ENCODE data around the gene SRSF1. TPM values are rescaled to one million over a fixed set of nuclear protein-coding genes. Genes with fewer than 3 reads are reported as not detected.

Gene SRSF1
- total and polyA plus RNA-seq, 4 donors = 52.3 to 201 (median 114) TPM

GRCh38 chr17:57966246-57966645 is 40.8 kb downstream of the SRSF1 start:
- 93% methylated on average over 5 of the region's 5 CpGs for WGBS
- TF ChIP-seq ATF3 (IDR thresholded peaks at IDR 0.05) (no peak), CTCF (IDR thresholded peaks at IDR 0.05; ENCODE audit: low read depth, low read length, missing input control) (no peak), SP1 (IDR thresholded peaks at IDR 0.05) (no peak), FOXA2 (IDR thresholded peaks at IDR 0.05) (no peak), EGR1 (IDR thresholded peaks at IDR 0.05; ENCODE audit: low read depth in 2 of 2) (no peak), MAX (IDR thresholded peaks at IDR 0.05) (no peak), FOXA1 (IDR thresholded peaks at IDR 0.05) (no peak), ZBTB33 (IDR thresholded peaks at IDR 0.05) (no peak), HNF4G (IDR thresholded peaks at IDR 0.05) (no peak), RAD21 (IDR thresholded peaks at IDR 0.05) (no peak)

GRCh38 chr17:57965521-57966160 is 41.4 kb downstream of the SRSF1 start:
- DNase-seq (ENCODE audit: low spot score) = no peak
- 90% methylated on average over 26 of the region's 26 CpGs for WGBS
- Histone ChIP-seq H3K27ac (ENCODE audit: low read depth in 1 of 2, low read length in 2 of 2) (no peak overlapping the region), H3K27me3 (ENCODE audit: control insufficient read depth in 4 of 4, insufficient read depth in 4 of 4, low read length in 3 of 4) (no peaks in the 10 kb centered on the region), H3K4me1 (ENCODE audit: control insufficient read depth in 4 of 4, insufficient read depth in 4 of 4, low read length in 3 of 4) (no peaks in the 10 kb centered on the region), H3K9ac (ENCODE audit: low read depth in 1 of 2, low read length in 2 of 2) (no peak overlapping the region), H3K4me3 (ENCODE audit: low read depth in 1 of 3, low read length in 3 of 3) (no peak overlapping the region), H3K9me3 (ENCODE audit: control insufficient read depth in 4 of 4, low read length in 3 of 4) (no peaks in the 10 kb centered on the region), H3K36me3 (ENCODE audit: control insufficient read depth in 4 of 4, insufficient read depth in 3 of 4, low read depth in 1 of 4, low read length in 3 of 4) (no peaks in the 10 kb centered on the region)
- TF ChIP-seq REST (IDR thresholded peaks at IDR 0.05) (no peak), YY1 (IDR thresholded peaks at IDR 0.05) (no peak), FOXA1 (IDR thresholded peaks at IDR 0.05) (no peak), HNF4A (conservative IDR thresholded peaks at IDR 0.05) (no peak), TAF1 (conservative IDR thresholded peaks at IDR 0.05) (no peak), EGR1 (IDR thresholded peaks at IDR 0.05; ENCODE audit: low read depth in 2 of 2) (no peak), NR2F2 (IDR thresholded peaks at IDR 0.05) (no peak)

More at GRCh38 chr17:57966246-57966645, 40.8 kb downstream of the SRSF1 start:
- no peak for DNase-seq (ENCODE audit: low spot score)
- Histone ChIP-seq H3K9ac (ENCODE audit: low read depth in 1 of 2, low read length in 2 of 2) (no peak overlapping the region), H3K9me3 (ENCODE audit: control insufficient read depth in 4 of 4, low read length in 3 of 4) (no peaks in the 10 kb centered on the region), H3K36me3 (ENCODE audit: control insufficient read depth in 4 of 4, insufficient read depth in 3 of 4, low read depth in 1 of 4, low read length in 3 of 4) (no peaks in the 10 kb centered on the region), H3K4me3 (ENCODE audit: low read depth in 1 of 3, low read length in 3 of 3) (no peak overlapping the region), H3K27me3 (ENCODE audit: control insufficient read depth in 4 of 4, insufficient read depth in 4 of 4, low read length in 3 of 4) (no peaks in the 10 kb centered on the region), H3K27ac (ENCODE audit: low read depth in 1 of 2, low read length in 2 of 2) (no peak overlapping the region), H3K4me1 (ENCODE audit: control insufficient read depth in 4 of 4, insufficient read depth in 4 of 4, low read length in 3 of 4) (peaks cover 0 to under 1% (median 0%) of the 10 kb centered on the region in 4 donors)

Data from liver (tissue), 9 donors.